H9 (cell line): ENCODE measurements around the gene PPP3CA. TPM values are rescaled to one million over a fixed set of nuclear protein-coding genes. Genes with fewer than 3 reads are reported as not detected.

ENCODE experiments used
- DNase-seq: peaks from one replicate; pipeline ENCODE4 v3.0.0-alpha.2; 2017
- H2AFZ ChIP-seq: one replicate; pipeline ENCODE4 v1.6.1; 2013; ENCODE audit warnings: mild to moderate bottlenecking, low read length, control low read depth, moderate library complexity
- H2AK5ac ChIP-seq: 2 replicates; pipeline ENCODE4 v1.6.1; 2013; ENCODE audit warnings: low read length, control low read depth, mixed read lengths; ENCODE audit not compliant: insufficient read length
- H2BK120ac ChIP-seq: one replicate; pipeline ENCODE4 v1.6.1; 2013; ENCODE audit warnings: low read depth, mild to moderate bottlenecking, low read length, control low read depth, inconsistent platforms; ENCODE audit not compliant: poor library complexity, severe bottlenecking
- H2BK12ac ChIP-seq: 2 replicates; pipeline ENCODE4 v1.6.1; 2013; ENCODE audit warnings: low read length, control low read depth, mixed read lengths, low read depth; ENCODE audit not compliant: insufficient read length
- H2BK15ac ChIP-seq: 2 replicates; pipeline ENCODE4 v1.6.1; 2013; ENCODE audit warnings: low read depth, low read length, control low read depth
- H2BK20ac ChIP-seq: one replicate; pipeline ENCODE4 v1.6.1; 2013; ENCODE audit warnings: low read depth, mild to moderate bottlenecking, low read length, control low read depth, inconsistent platforms; ENCODE audit not compliant: poor library complexity, severe bottlenecking
- H2BK5ac ChIP-seq: 2 replicates; pipeline ENCODE4 v1.6.1; 2013; ENCODE audit warnings: low read length, control low read depth, mixed read lengths; ENCODE audit not compliant: insufficient read length
- H3K14ac ChIP-seq: 2 replicates; pipeline ENCODE4 v1.6.1; 2013; ENCODE audit warnings: low read length, control low read depth; ENCODE audit not compliant: insufficient read depth
- H3K18ac ChIP-seq: 2 replicates; pipeline ENCODE4 v1.6.1; 2013; ENCODE audit warnings: low read depth, mild to moderate bottlenecking, mixed read lengths, low read length, control low read depth; ENCODE audit not compliant: insufficient read length
- H3K23ac ChIP-seq: 2 replicates; pipeline ENCODE4 v1.6.1; 2013; ENCODE audit warnings: low read length, control low read depth, mixed read lengths, low read depth; ENCODE audit not compliant: insufficient read length
- H3K23me2 ChIP-seq: 2 replicates; pipeline ENCODE4 v1.6.1; 2013; ENCODE audit warnings: low read depth, mild to moderate bottlenecking, mixed read lengths, low read length, control low read depth; ENCODE audit not compliant: insufficient read length, poor library complexity, severe bottlenecking
- H3K27ac ChIP-seq: 2 replicates; pipeline ENCODE4 v1.5.1; 2013; ENCODE audit warnings: low read length, control low read depth, mixed read lengths, low read depth; ENCODE audit not compliant: insufficient read length
- H3K27me3 ChIP-seq: 2 replicates; pipeline ENCODE4 v1.6.1; 2013; ENCODE audit warnings: low read length, control low read depth, inconsistent platforms; ENCODE audit not compliant: insufficient read depth
- H3K4ac ChIP-seq: 2 replicates; pipeline ENCODE4 v1.6.1; 2013; ENCODE audit warnings: low read depth, mild to moderate bottlenecking, control low read depth, inconsistent platforms, low read length, moderate library complexity
- H3K4me1 ChIP-seq: 2 replicates; pipeline ENCODE4 v1.6.1; 2013; ENCODE audit warnings: low read length, control low read depth, inconsistent platforms; ENCODE audit not compliant: insufficient read depth
- H3K4me2 ChIP-seq: 2 replicates; pipeline ENCODE4 v1.6.1; 2013; ENCODE audit warnings: low read length, control low read depth, mixed read lengths; ENCODE audit not compliant: insufficient read length, insufficient read depth
- H3K56ac ChIP-seq: 2 replicates; pipeline ENCODE4 v1.6.1; 2013; ENCODE audit warnings: low read depth, mild to moderate bottlenecking, mixed read lengths, low read length, control low read depth; ENCODE audit not compliant: insufficient read length
- H3K79me1 ChIP-seq: 2 replicates; pipeline ENCODE4 v1.6.1; 2013; ENCODE audit warnings: low read depth, mild to moderate bottlenecking, moderate library complexity, low read length, control low read depth, inconsistent platforms; ENCODE audit not compliant: insufficient read depth, poor library complexity, severe bottlenecking
- H3K79me2 ChIP-seq: 2 replicates; pipeline ENCODE4 v1.6.1; 2013; ENCODE audit warnings: low read length, control low read depth, inconsistent platforms; ENCODE audit not compliant: insufficient read depth
- H3K9ac ChIP-seq: 2 replicates; pipeline ENCODE4 v1.6.1; 2013; ENCODE audit warnings: low read length, control low read depth, mixed read lengths; ENCODE audit not compliant: insufficient read length; ENCODE audit errors: extremely low read depth
- H3K9me3 ChIP-seq: one replicate; pipeline ENCODE4 v1.6.1; 2013; ENCODE audit warnings: low read depth, low read length, inconsistent platforms; ENCODE audit not compliant: control insufficient read depth
- H3T11ph ChIP-seq: one replicate; pipeline ENCODE4 v1.6.1; 2013; ENCODE audit warnings: mild to moderate bottlenecking, low read length, control low read depth, inconsistent platforms
- H4K20me1 ChIP-seq: one replicate; pipeline ENCODE4 v1.6.1; 2013; ENCODE audit not compliant: control insufficient read depth, insufficient read length, insufficient read depth
- H4K5ac ChIP-seq: 2 replicates; pipeline ENCODE4 v1.6.1; 2013; ENCODE audit warnings: low read depth, mild to moderate bottlenecking, mixed read lengths, low read length, control low read depth; ENCODE audit not compliant: insufficient read length
- H4K8ac ChIP-seq: replicated peaks from 2 replicates; pipeline ENCODE4 v1.6.1; 2013; ENCODE audit warnings: low read length, control low read depth, mixed read lengths, low read depth; ENCODE audit not compliant: insufficient read length
- H4K91ac ChIP-seq: 2 replicates; pipeline ENCODE4 v1.6.1; 2013; ENCODE audit warnings: low read depth, mild to moderate bottlenecking, moderate library complexity, mixed read lengths, low read length, control low read depth; ENCODE audit not compliant: insufficient read length
- H3K27ac Mint-ChIP-seq, 3 experiments: 2 replicates in 2 of 3; 3 replicates in 1 of 3; pipeline ENCODE4 v1.8.0; 2020 to 2021; ENCODE audit warnings: mixed read lengths in 3 of 3, mild to moderate bottlenecking in 1 of 3, moderate library complexity in 1 of 3
- H3K27me3 Mint-ChIP-seq: 2 replicates; pipeline ENCODE4 v1.8.0; 2021; ENCODE audit warnings: low read depth, mild to moderate bottlenecking, moderate library complexity, mixed read lengths
- H3K36me3 Mint-ChIP-seq, 3 experiments: 2 replicates in 2 of 3; 3 replicates in 1 of 3; pipeline ENCODE4 v1.8.0; 2020 to 2021; ENCODE audit warnings: low read depth in 3 of 3, mixed read lengths in 3 of 3; ENCODE audit not compliant: insufficient read depth in 1 of 3
- H3K4me1 Mint-ChIP-seq, 2 experiments: 2 replicates each; pipeline ENCODE4 v1.8.0; 2020; ENCODE audit warnings: mixed read lengths in 2 of 2
- H3K4me3 Mint-ChIP-seq, 2 experiments: 2 replicates in 1 of 2; 3 replicates in 1 of 2; pipeline ENCODE4 v1.8.0; 2020 to 2021; ENCODE audit warnings: mild to moderate bottlenecking in 2 of 2, mixed read lengths in 2 of 2, moderate library complexity in 1 of 2
- H3K9me3 Mint-ChIP-seq, 2 experiments: 2 replicates in 1 of 2; 3 replicates in 1 of 2; pipeline ENCODE4 v1.8.0; 2020; ENCODE audit warnings: mild to moderate bottlenecking in 2 of 2, mixed read lengths in 2 of 2, moderate library complexity in 1 of 2
- CTCF ChIP-seq: fragments of 200-600 bp; sonication (generic); conservative IDR thresholded peaks from 3 replicates; pipeline ENCODE4 v1.8.0; 2021; ENCODE audit warnings: antibody characterized with exemption, mild to moderate bottlenecking
- WGBS: extraction: QIAGEN DNeasy Blood & Tissue Kit; methylation state at CpG from one replicate; pipeline ENCODE4 v1.1.7; 2013; ENCODE audit warnings: missing lambda C conversion rate, low lambda C conversion rate, mixed read lengths; ENCODE audit not compliant: insufficient read length; ENCODE audit errors: extremely low coverage; 5-methylcytosine and 5-hydroxymethylcytosine counted together
- total RNA-seq: library from RNA; stranded (reverse); gene quantifications from 2 replicates; pipeline ENCODE4 v1.2.1, GENCODE V29; 2021

The PPP3CA gene
- total RNA-seq, 1 experiment from 2014 or later: 16.8 TPM

- no peaks in the 10 kb centered on the region for H3K4me1 ChIP-seq
- H2AFZ ChIP-seq: no peak overlapping the region
- no peaks in the 10 kb centered on the region for H3K36me3 Mint-ChIP-seq
- H3K79me2 ChIP-seq: no peaks in the 10 kb centered on the region
- DNase-seq: no peak
- no peak overlapping the region for H2BK120ac ChIP-seq
- H3K4me1 Mint-ChIP-seq: 0 out of 4 replicates have a peak, but pooled peaks cover 0 to 2% of the 10 kb centered on the region in 2 experiments
- no peak overlapping the region for H3K56ac ChIP-seq
- H2BK5ac ChIP-seq: no peak overlapping the region
- no peak overlapping the region for H2BK20ac ChIP-seq
- H4K8ac ChIP-seq: no peak overlapping the region
- WGBS: no CpG with 5 or more reads among the region's 2 CpGs
- H3K27me3 ChIP-seq: no peaks in the 10 kb centered on the region
- H2AK5ac ChIP-seq: no peak overlapping the region
- H3K27me3 Mint-ChIP-seq: no peaks in the 10 kb centered on the region
- H3K9me3 Mint-ChIP-seq: no peaks in the 10 kb centered on the region
- no peak overlapping the region for H2BK15ac ChIP-seq
- no peaks in the 10 kb centered on the region for H3K79me1 ChIP-seq
- H3K9ac ChIP-seq: no peak overlapping the region
- H4K91ac ChIP-seq: no peak overlapping the region
- H3K4me3 Mint-ChIP-seq: no peak overlapping the region
- no peaks in the 10 kb centered on the region for H4K20me1 ChIP-seq
- H3T11ph ChIP-seq: no peak overlapping the region
- no peak overlapping the region for H2BK12ac ChIP-seq
- H3K9me3 ChIP-seq: no peaks in the 10 kb centered on the region
- H3K27ac Mint-ChIP-seq: no peak overlapping the region
- H3K14ac ChIP-seq: no peak overlapping the region
- no peak overlapping the region for H3K27ac ChIP-seq
- TF ChIP-seq CTCF: no peak
- H3K23me2 ChIP-seq: no peaks in the 10 kb centered on the region
- H3K4me2 ChIP-seq: no peak overlapping the region
- no peak overlapping the region for H3K4ac ChIP-seq
- no peak overlapping the region for H3K23ac ChIP-seq
- H3K18ac ChIP-seq: no peak overlapping the region
- H4K5ac ChIP-seq: no peak overlapping the region
Measured at GRCh38 chr4:101009471-101009870, 337.9 kb downstream of the PPP3CA start.
